Neural progenitor cell (in vitro differentiated cells): Measurements from ENCODE around the gene PRTFDC1. TPM values are rescaled to one million over a fixed set of nuclear protein-coding genes. Genes with fewer than 3 reads are reported as not detected.

ENCODE experiments used
- DNase-seq: peaks from one replicate; pipeline ENCODE4 v3.0.0-alpha.2; 2016; ENCODE audit warnings: low spot score
- H2AFZ ChIP-seq: fragments of 200-600 bp; sonication (generic); replicated peaks from 2 replicates; pipeline ENCODE4 v1.6.1; 2016; ENCODE audit warnings: antibody characterized with exemption
- H3F3A ChIP-seq: fragments of 200-600 bp; sonication (generic); 2 replicates; pipeline ENCODE4 v1.6.1; 2016; ENCODE audit warnings: antibody characterized with exemption, low read depth
- H3K27ac ChIP-seq: fragments of 200-600 bp; sonication (generic); 2 replicates; pipeline ENCODE4 v1.5.1; 2016; ENCODE audit warnings: mild to moderate bottlenecking
- H3K27me3 ChIP-seq: fragments of 200-600 bp; sonication (generic); 2 replicates; pipeline ENCODE4 v1.6.1; 2016; ENCODE audit warnings: mild to moderate bottlenecking, moderate library complexity
- H3K36me3 ChIP-seq: fragments of 200-600 bp; sonication (generic); 2 replicates; pipeline ENCODE4 v1.5.1; 2016
- H3K4me1 ChIP-seq: fragments of 200-600 bp; sonication (generic); 2 replicates; pipeline ENCODE4 v1.6.1; 2016; ENCODE audit warnings: mixed run types
- H3K4me2 ChIP-seq: fragments of 200-600 bp; sonication (generic); 2 replicates; pipeline ENCODE4 v1.6.1; 2016
- H3K4me3 ChIP-seq: fragments of 200-600 bp; sonication (generic); 2 replicates; pipeline ENCODE4 v1.5.1; 2016
- H3K79me2 ChIP-seq: fragments of 200-600 bp; sonication (generic); 2 replicates; pipeline ENCODE4 v1.6.1; 2016; ENCODE audit warnings: low read depth
- H3K9ac ChIP-seq: fragments of 200-600 bp; sonication (generic); 2 replicates; pipeline ENCODE4 v1.6.1; 2016
- H3K9me3 ChIP-seq: fragments of 200-600 bp; sonication (generic); 2 replicates; pipeline ENCODE4 v1.5.1; 2016; ENCODE audit warnings: low read depth
- H4K20me1 ChIP-seq: fragments of 200-600 bp; sonication (generic); 2 replicates; pipeline ENCODE4 v1.6.1; 2016; ENCODE audit warnings: low read depth
- H3K27ac Mint-ChIP-seq: 3 replicates; pipeline ENCODE4 v1.8.0; 2021; ENCODE audit warnings: mixed read lengths
- H3K27me3 Mint-ChIP-seq: 2 replicates; pipeline ENCODE4 v1.8.0; 2022; ENCODE audit warnings: low read depth, mild to moderate bottlenecking, inconsistent platforms, moderate library complexity, mixed read lengths; ENCODE audit not compliant: insufficient read depth
- H3K36me3 Mint-ChIP-seq: 3 replicates; pipeline ENCODE4 v1.8.0; 2021; ENCODE audit warnings: mixed read lengths
- H3K4me1 Mint-ChIP-seq: 3 replicates; pipeline ENCODE4 v1.8.0; 2021; ENCODE audit warnings: mixed read lengths
- H3K4me3 Mint-ChIP-seq: 3 replicates; pipeline ENCODE4 v1.8.0; 2021; ENCODE audit warnings: mild to moderate bottlenecking, moderate library complexity, mixed read lengths
- H3K9me3 Mint-ChIP-seq: 3 replicates; pipeline ENCODE4 v1.8.0; 2020; ENCODE audit warnings: mixed read lengths
- CTCF ChIP-seq: fragments of 200-600 bp; sonication (generic); IDR thresholded peaks from 2 replicates; pipeline ENCODE4 v1.5.1; 2017; ENCODE audit warnings: antibody characterized with exemption, mild to moderate bottlenecking
- EZH2 ChIP-seq: fragments of 200-600 bp; sonication (generic); IDR thresholded peaks from 2 replicates; pipeline ENCODE4 v1.6.1; 2017; ENCODE audit warnings: antibody characterized with exemption, mild to moderate bottlenecking, moderate library complexity
- EZH2phosphoT487 ChIP-seq: fragments of 200-600 bp; sonication (generic); IDR thresholded peaks from 2 replicates; pipeline ENCODE4 v1.6.1; 2017; ENCODE audit warnings: antibody characterized with exemption
- total RNA-seq: library from RNA; depleted of rRNA; stranded (reverse); fragments of >200 nt; gene quantifications from 2 replicates; pipeline ENCODE4 v1.2.3, GENCODE V29; 2015; ENCODE audit warnings: low replicate concordance

PRTFDC1 gene
- 26.4 and 37.7 TPM in 2 replicates for total RNA-seq

- Mint-ChIP-seq H3K27me3 (peaks cover 4% of the 10 kb centered on the region), H3K4me3 (peak within 1 kb of the TSS; percentile 82), H3K9me3 (no peaks in the 10 kb centered on the region), H3K4me1 (peaks cover 43% of the 10 kb centered on the region), H3K36me3 (peaks cover 4% of the 10 kb centered on the region), H3K27ac (peak within 1 kb of the TSS; percentile 93)
- no peaks in the 10 kb centered on the region for H3K9me3 ChIP-seq
- peak within 1 kb of the TSS; percentile 46 for H3K4me3 ChIP-seq
- H3K27me3 ChIP-seq, result no peaks in the 10 kb centered on the region
- peak within 1 kb of the TSS; percentile 51 for H2AFZ ChIP-seq
- H3K4me1 ChIP-seq, result peaks cover 40% of the 10 kb centered on the region
- H3K27ac ChIP-seq, result no peak within 1 kb of the TSS
- H3K36me3 ChIP-seq, result no peaks in the 10 kb centered on the region
- H4K20me1 ChIP-seq, result no peaks in the 10 kb centered on the region
- no peak for DNase-seq
- no peak within 1 kb of the TSS for H3K9ac ChIP-seq
- H3F3A ChIP-seq, result peaks cover 23% of the 10 kb centered on the region
- no peak for TF ChIP-seq EZH2phosphoT487
- no peak for TF ChIP-seq EZH2
- TF ChIP-seq CTCF, result no peak
- H3K4me2 ChIP-seq, result peak within 1 kb of the TSS; percentile 78
- no peaks in the 10 kb centered on the region for H3K79me2 ChIP-seq
Measured at GRCh38 chr10:24952143-24952706, at the start of gene PRTFDC1. PRTFDC1 (minus strand) TSS chr10:24952606; CDS start chr10:24952575, 31 bp downstream.

- no peaks in the 10 kb centered on the region for H3K36me3 Mint-ChIP-seq
- Histone ChIP-seq H3K9me3 (no peaks in the 10 kb centered on the region), H3F3A (no peaks in the 10 kb centered on the region), H3K27ac (no peak overlapping the region), H3K36me3 (no peaks in the 10 kb centered on the region), H3K9ac (no peak overlapping the region), H3K4me3 (no peak overlapping the region), H3K79me2 (no peaks in the 10 kb centered on the region), H3K4me2 (no peak overlapping the region), H2AFZ (no peak overlapping the region), H3K27me3 (no peaks in the 10 kb centered on the region), H4K20me1 (no peaks in the 10 kb centered on the region), H3K4me1 (no peaks in the 10 kb centered on the region)
- H3K27me3 Mint-ChIP-seq, result peaks cover 3% of the 10 kb centered on the region
- no peaks in the 10 kb centered on the region for H3K4me1 Mint-ChIP-seq
- H3K9me3 Mint-ChIP-seq, result peaks cover 13% of the 10 kb centered on the region
- H3K4me3 Mint-ChIP-seq, result no peak overlapping the region
- TF ChIP-seq EZH2phosphoT487 (no peak), CTCF (no peak), EZH2 (no peak)
- H3K27ac Mint-ChIP-seq, result no peak overlapping the region
- no peak for DNase-seq
Measured at GRCh38 chr10:24998044-24998443, 45.6 kb upstream of the PRTFDC1 start.

- no peak overlapping the region for H3K4me3 Mint-ChIP-seq
- Histone ChIP-seq H3F3A (no peaks in the 10 kb centered on the region), H2AFZ (no peak overlapping the region), H3K36me3 (no peaks in the 10 kb centered on the region), H3K27me3 (no peaks in the 10 kb centered on the region), H3K27ac (no peak overlapping the region), H3K79me2 (no peaks in the 10 kb centered on the region), H3K4me3 (no peak overlapping the region), H3K4me1 (no peaks in the 10 kb centered on the region), H4K20me1 (no peaks in the 10 kb centered on the region), H3K4me2 (no peak overlapping the region), H3K9me3 (no peaks in the 10 kb centered on the region), H3K9ac (no peak overlapping the region)
- peaks cover 3% of the 10 kb centered on the region for H3K27me3 Mint-ChIP-seq
- H3K9me3 Mint-ChIP-seq, result peaks cover 3% of the 10 kb centered on the region
- no peak for DNase-seq
- TF ChIP-seq EZH2 (no peak), EZH2phosphoT487 (no peak), CTCF (no peak)
- H3K36me3 Mint-ChIP-seq, result no peaks in the 10 kb centered on the region
- H3K4me1 Mint-ChIP-seq, result no peaks in the 10 kb centered on the region
- H3K27ac Mint-ChIP-seq, result no peak overlapping the region
Measured at GRCh38 chr10:24995072-24995471, 42.7 kb upstream of the PRTFDC1 start.
